ENCODE measurements around the gene CDH13.

The CDH13 gene

GRCh38 chr16:83441517-83441916 lies 814.7 kb downstream of the CDH13 start:
- no peak for TF ChIP-seq CTCF (IDR thresholded peaks at IDR 0.05; ENCODE audit: insufficient read depth, low read length, poor library complexity, severe bottlenecking)
- H3K27me3 ChIP-seq (replicated peaks; ENCODE audit: control insufficient read depth, insufficient read depth, low read length), result no peaks in the 10 kb centered on the region; the same call in 1 of the 2 replicates
- H3K4me3 ChIP-seq (replicated peaks; ENCODE audit: low read depth, low read length), result no peak overlapping the region
- H3K36me3 ChIP-seq (ENCODE audit: control insufficient read depth, insufficient read depth, low read length), result no peaks in the 10 kb centered on the region
- DNase-seq (ENCODE audit: extremely low read depth, insufficient read length), result no peak

- no peak for DNase-seq (ENCODE audit: extremely low read depth, insufficient read length)
- no peak for TF ChIP-seq CTCF (IDR thresholded peaks at IDR 0.05; ENCODE audit: insufficient read depth, low read length, poor library complexity, severe bottlenecking)
- H3K36me3 ChIP-seq (ENCODE audit: control insufficient read depth, insufficient read depth, low read length), result no peaks in the 10 kb centered on the region
Observed at GRCh38 chr16:83443972-83444371, 817.2 kb downstream of the CDH13 start.

GRCh38 chr16:83447560-83447959 lies 820.8 kb downstream of the CDH13 start:
- Histone ChIP-seq H3K27me3 (replicated peaks; ENCODE audit: control insufficient read depth, insufficient read depth, low read length) (no peaks in the 10 kb centered on the region), H3K4me3 (replicated peaks; ENCODE audit: low read depth, low read length) (no peak overlapping the region), H3K36me3 (ENCODE audit: control insufficient read depth, insufficient read depth, low read length) (no peaks in the 10 kb centered on the region)
- no peak for TF ChIP-seq CTCF (IDR thresholded peaks at IDR 0.05; ENCODE audit: insufficient read depth, low read length, poor library complexity, severe bottlenecking)
- DNase-seq (ENCODE audit: extremely low read depth, insufficient read length), result no peak

More at GRCh38 chr16:83443972-83444371, 817.2 kb downstream of the CDH13 start:
- no peaks in the 10 kb centered on the region; the same call in 1 of the 2 replicates for H3K27me3 ChIP-seq (replicated peaks; ENCODE audit: control insufficient read depth, insufficient read depth, low read length)
- H3K4me3 ChIP-seq (replicated peaks; ENCODE audit: low read depth, low read length), result no peak overlapping the region

- no peak for TF ChIP-seq CTCF (IDR thresholded peaks at IDR 0.05; ENCODE audit: insufficient read depth, low read length, poor library complexity, severe bottlenecking)
- no peaks in the 10 kb centered on the region for H3K36me3 ChIP-seq (ENCODE audit: control insufficient read depth, insufficient read depth, low read length)
- no peak overlapping the region for H3K4me3 ChIP-seq (replicated peaks; ENCODE audit: low read depth, low read length)
- H3K27me3 ChIP-seq (replicated peaks; ENCODE audit: control insufficient read depth, insufficient read depth, low read length), result no peaks in the 10 kb centered on the region
- no peak for DNase-seq (ENCODE audit: extremely low read depth, insufficient read length)
Observed at GRCh38 chr16:83449861-83450260, 823.1 kb downstream of the CDH13 start.

GRCh38 chr16:83453977-83454376 lies 827.2 kb downstream of the CDH13 start:
- Histone ChIP-seq H3K4me3 (replicated peaks; ENCODE audit: low read depth, low read length) (no peak overlapping the region), H3K36me3 (ENCODE audit: control insufficient read depth, insufficient read depth, low read length) (no peaks in the 10 kb centered on the region), H3K27me3 (replicated peaks; ENCODE audit: control insufficient read depth, insufficient read depth, low read length) (no peaks in the 10 kb centered on the region)
- TF ChIP-seq CTCF (IDR thresholded peaks at IDR 0.05; ENCODE audit: insufficient read depth, low read length, poor library complexity, severe bottlenecking), result no peak
- DNase-seq (ENCODE audit: extremely low read depth, insufficient read length), result no peak

- no peak for DNase-seq (ENCODE audit: extremely low read depth, insufficient read length)
- no peak for TF ChIP-seq CTCF (IDR thresholded peaks at IDR 0.05; ENCODE audit: insufficient read depth, low read length, poor library complexity, severe bottlenecking)
- no peaks in the 10 kb centered on the region for H3K36me3 ChIP-seq (ENCODE audit: control insufficient read depth, insufficient read depth, low read length)
- H3K4me3 ChIP-seq (replicated peaks; ENCODE audit: low read depth, low read length), result no peak overlapping the region
- H3K27me3 ChIP-seq (replicated peaks; ENCODE audit: control insufficient read depth, insufficient read depth, low read length), result no peaks in the 10 kb centered on the region
Observed at GRCh38 chr16:83455716-83456115, 828.9 kb downstream of the CDH13 start.
